Heart left ventricle (tissue), 13 donors: ENCODE data around the gene MLPH.

Experiments
- POLR2A ChIP-seq, 2 donors: fragments of 450-650 bp; IDR thresholded peaks; one replicate each; pipeline ENCODE4 v1.6.1; 2017; ENCODE audit warnings: antibody characterized with exemption in 2 of 2, mild to moderate bottlenecking in 2 of 2, moderate library complexity in 2 of 2
- TF ChIP-seq, protein P1 (sequence below), 12 donors: fragments of 200-600 bp; sonication (generic) in 4 of 12; IDR thresholded peaks; one replicate each; pipeline versions ENCODE4 v1.5.0 to v1.8.0; 2018 to 2022; ENCODE audit warnings: antibody characterized with exemption in 12 of 12, mild to moderate bottlenecking in 5 of 12
- donor health status: ischemic (EF 13 %, LVEDD 7.1; RV severe dilation, severe dysfunction).
- donor health status: DM: no; HTN: yes; CAD: no.
- donor health status: DM: no; HTN: no; CAD: no.
- donor health status: ischemic (EF 25% LVEDD 6.9; RV normal size, moderate dysfunction).
- donor health status: ischemic (EF 25% LVEDD 5.7; RV mildly dilated, moderate dysfunction).
- donor health status: ischemic (EF 35%, LVEDD 5.7; RV mildly dilated, moderate dysfunction).
- donor health status: nonischemic (EF 11% LVEDD 7.7; RV severe dilation, severe dysfunction).
- donor health status: DM: yes; HTN: yes; CAD: no.
- donor health status: PGD.
- donor health status: ischemic (EF 29% LVEDD 5.4; RV normal size, mild dysfunction).
- donor health status: nonischemic (EF 23%, LVEDD 6.1; RV moderate dilation, normal function).

DNA sequence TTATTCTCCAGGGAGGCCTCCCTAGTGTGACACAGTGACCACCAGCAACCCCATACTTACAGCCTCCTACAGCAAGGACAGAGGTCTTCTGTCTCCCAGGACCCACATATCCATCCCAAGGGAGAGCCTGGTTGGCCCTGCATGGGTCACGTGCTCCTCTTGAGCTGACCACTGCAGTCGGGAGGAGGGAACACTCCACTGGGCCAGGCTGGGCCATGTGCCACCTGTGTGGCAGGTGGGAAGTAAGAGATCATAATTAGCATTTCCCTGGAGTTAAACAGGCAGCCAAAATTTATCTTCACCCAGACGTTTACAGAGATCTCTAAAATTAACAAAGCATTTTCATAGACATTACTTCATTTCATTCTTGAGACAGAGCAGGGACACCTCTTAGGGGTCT lies 33.4 kb upstream of the MLPH start:
- TF ChIP-seq, protein P1, sequence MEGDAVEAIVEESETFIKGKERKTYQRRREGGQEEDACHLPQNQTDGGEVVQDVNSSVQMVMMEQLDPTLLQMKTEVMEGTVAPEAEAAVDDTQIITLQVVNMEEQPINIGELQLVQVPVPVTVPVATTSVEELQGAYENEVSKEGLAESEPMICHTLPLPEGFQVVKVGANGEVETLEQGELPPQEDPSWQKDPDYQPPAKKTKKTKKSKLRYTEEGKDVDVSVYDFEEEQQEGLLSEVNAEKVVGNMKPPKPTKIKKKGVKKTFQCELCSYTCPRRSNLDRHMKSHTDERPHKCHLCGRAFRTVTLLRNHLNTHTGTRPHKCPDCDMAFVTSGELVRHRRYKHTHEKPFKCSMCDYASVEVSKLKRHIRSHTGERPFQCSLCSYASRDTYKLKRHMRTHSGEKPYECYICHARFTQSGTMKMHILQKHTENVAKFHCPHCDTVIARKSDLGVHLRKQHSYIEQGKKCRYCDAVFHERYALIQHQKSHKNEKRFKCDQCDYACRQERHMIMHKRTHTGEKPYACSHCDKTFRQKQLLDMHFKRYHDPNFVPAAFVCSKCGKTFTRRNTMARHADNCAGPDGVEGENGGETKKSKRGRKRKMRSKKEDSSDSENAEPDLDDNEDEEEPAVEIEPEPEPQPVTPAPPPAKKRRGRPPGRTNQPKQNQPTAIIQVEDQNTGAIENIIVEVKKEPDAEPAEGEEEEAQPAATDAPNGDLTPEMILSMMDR (IDR thresholded peaks at IDR 0.05), result no peak
- no peak for TF ChIP-seq POLR2A (IDR thresholded peaks at IDR 0.05)
